Measurements from ENCODE around the gene C11orf87. TPM values are rescaled to one million over a fixed set of nuclear protein-coding genes. Genes with fewer than 3 reads are reported as not detected.

Gene C11orf87
- under 1 TPM; 0.08 to 0.19 TPM for total RNA-seq
- 0.07 TPM for polyA plus RNA-seq (ENCODE audit: insufficient read depth, low read depth, low replicate concordance)
- long read RNA-seq, donor 1 = 0 reads
- long read RNA-seq, donor 2 = 0 reads

DNA sequence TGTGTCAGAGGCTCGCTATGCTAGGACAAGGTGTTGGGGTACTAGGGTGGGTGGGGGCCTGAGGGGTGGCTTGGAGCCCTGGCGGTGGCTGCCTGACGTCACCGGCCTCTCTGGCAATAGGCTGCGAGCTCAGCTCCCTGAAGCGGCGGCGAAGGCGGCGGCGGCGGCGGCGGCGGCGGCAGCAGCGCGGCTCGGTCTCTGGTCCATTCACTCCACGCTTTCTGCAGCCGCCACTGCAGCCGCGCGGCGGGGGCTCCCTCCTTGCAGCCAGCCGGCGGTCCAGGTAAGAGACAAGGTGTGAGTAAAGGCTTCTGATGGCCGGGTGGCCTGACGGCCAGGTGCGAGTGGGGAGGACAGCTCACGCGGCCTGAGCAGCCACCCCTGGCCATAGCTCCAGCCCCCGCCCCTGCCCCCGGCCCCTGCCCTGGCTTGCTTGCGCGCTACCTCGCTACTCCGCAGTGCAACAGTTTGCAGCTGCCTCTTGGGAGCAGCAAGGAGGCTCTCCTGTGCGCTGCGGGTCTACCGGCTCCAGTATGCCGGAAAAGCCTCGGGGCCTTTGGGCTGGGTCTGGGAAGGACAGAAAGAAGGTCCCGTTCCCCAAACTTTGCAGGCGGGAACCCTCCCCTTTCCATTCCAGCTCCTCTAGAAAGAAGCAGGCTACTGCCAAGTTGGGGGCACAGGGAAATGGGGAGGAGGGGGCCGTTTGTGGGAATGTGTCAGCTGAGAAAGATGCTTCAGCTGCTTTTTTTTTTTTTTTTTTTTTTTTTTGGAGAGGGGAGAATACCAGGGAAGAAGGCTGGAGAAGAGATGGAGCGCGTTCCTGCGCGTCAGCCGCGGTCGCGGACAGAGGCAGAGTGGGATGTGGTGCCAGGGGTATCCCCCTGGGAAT lies at the start of gene C11orf87:
Gene C11orf87 (plus strand): TSS at position 210 of the 889 bp plus-strand sequence. CDS start 1,444 bp downstream, outside the sequence.
- H3K9me3 ChIP-seq = no peaks in the 10 kb centered on the region
- H3K4me3 ChIP-seq = peak within 1 kb of the TSS; percentile 6 to 42
- WGBS, 2 donors = 1% methylated on average over 44 to 52 of the region's 54 CpGs
- TF ChIP-seq CTCF (IDR thresholded peaks at IDR 0.05) (no peak), POLR2A (IDR thresholded peaks at IDR 0.05) (no peak)
- H3K36me3 ChIP-seq (ENCODE audit: low read depth, missing control alignments) = no peaks in the 10 kb centered on the region
- H3K27ac ChIP-seq = no peak within 1 kb of the TSS
- H3K27me3 ChIP-seq = no peaks in the 10 kb centered on the region
- no peak for DNase-seq
- intact Hi-C loops (cut with DNase I; ENCODE audit: low total_unique reads) = no loop called here
- H3K4me1 ChIP-seq = peaks cover 8% of the 10 kb centered on the region

DNA sequence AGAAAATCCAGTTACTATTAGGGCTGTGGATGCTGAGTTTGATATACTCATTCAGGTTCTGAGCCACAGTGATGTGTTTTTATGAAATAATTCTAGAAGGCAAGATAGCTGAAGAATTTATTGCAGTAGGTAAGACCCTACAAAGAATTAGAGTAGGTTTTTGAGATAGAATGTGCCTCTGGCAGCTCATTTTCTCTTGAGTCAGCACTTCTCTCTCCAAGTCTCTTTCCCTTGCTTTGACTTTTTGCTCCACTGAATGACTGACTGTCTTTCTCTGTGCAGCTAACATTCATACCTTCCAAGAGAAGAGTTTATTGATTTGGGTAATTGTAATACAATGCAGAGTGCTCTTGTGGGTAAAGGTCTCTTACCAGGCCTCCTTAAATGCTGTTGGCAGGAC lies 48.0 kb upstream of the C11orf87 start:
- peaks cover 4% of the 10 kb centered on the region for H3K4me1 ChIP-seq
- H3K9me3 ChIP-seq = no peaks in the 10 kb centered on the region
- no peak for DNase-seq
- H3K4me3 ChIP-seq = no peak overlapping the region
- TF ChIP-seq POLR2A (IDR thresholded peaks at IDR 0.05) = no peak
- no peaks in the 10 kb centered on the region for H3K27me3 ChIP-seq
- H3K27ac ChIP-seq = no peak overlapping the region
- no peaks in the 10 kb centered on the region for H3K36me3 ChIP-seq (ENCODE audit: low read depth, missing control alignments)
- intact Hi-C loops (cut with DNase I; ENCODE audit: low total_unique reads) = no loop called here

- whole genome bisulfite sequencing, 2 donors = 84 to 86% methylated on average over 4 of the region's 4 CpGs
- H3K27ac ChIP-seq = no peak overlapping the region
- H3K9me3 ChIP-seq = no peaks in the 10 kb centered on the region
Measured at GRCh38 chr11:109374441-109374840, 47.5 kb upstream of the C11orf87 start.

DNA sequence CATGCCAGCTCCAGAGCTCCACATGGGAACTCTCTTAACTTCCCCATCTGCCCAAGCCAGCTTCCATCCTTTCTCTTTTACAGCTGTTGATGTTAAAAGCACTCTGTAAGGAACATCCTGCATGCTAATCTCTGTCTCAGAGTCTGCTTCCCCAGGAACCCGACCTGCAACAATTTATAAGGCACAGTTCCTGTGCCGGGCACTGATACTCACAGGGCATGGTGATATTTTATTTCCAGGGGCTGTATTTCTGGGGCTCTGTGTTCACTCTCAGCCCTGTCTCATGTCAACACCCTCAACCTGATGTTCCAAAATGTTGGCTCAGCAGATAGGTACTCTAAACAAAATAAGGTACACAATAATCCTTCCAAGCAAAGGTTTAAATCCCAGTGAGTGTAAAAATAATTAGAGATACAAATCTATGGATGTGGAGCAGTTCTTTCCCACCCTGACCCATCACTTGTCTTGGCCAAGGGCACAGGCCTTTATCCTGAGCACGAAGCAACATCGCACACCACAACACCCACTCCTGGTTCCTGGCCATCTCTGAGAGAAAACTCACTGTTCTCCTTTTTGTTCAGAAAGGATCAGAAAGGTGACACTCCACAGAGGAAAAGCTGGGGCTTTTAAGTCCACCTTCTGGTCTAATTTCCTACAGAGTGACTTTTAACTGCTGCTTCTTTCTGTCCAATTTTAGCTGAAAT lies 44.8 kb upstream of the C11orf87 start:
- Histone ChIP-seq H3K27ac (no peak overlapping the region), H3K9me3 (no peaks in the 10 kb centered on the region), H3K4me3 (no peak overlapping the region), H3K36me3 (ENCODE audit: low read depth, missing control alignments) (no peaks in the 10 kb centered on the region), H3K27me3 (no peaks in the 10 kb centered on the region), H3K4me1 (peaks cover 4% of the 10 kb centered on the region)
- DNase-seq = no peak
- intact Hi-C loops (cut with DNase I; ENCODE audit: low total_unique reads) = no loop called here
- WGBS, 2 donors = 42 to 59% methylated on average over 4 of the region's 4 CpGs
- TF ChIP-seq POLR2A (IDR thresholded peaks at IDR 0.05) (no peak), CTCF (IDR thresholded peaks at IDR 0.05) (no peak)

More at GRCh38 chr11:109374441-109374840, 47.5 kb upstream of the C11orf87 start:
- Histone ChIP-seq H3K27me3 (no peaks in the 10 kb centered on the region), H3K4me3 (no peak overlapping the region), H3K4me1 (peaks cover 4% of the 10 kb centered on the region), H3K36me3 (ENCODE audit: low read depth, missing control alignments) (no peaks in the 10 kb centered on the region)
- no peak for DNase-seq
- intact Hi-C loops (cut with DNase I; ENCODE audit: low total_unique reads) = no loop called here
- no peak for TF ChIP-seq POLR2A (IDR thresholded peaks at IDR 0.05)
- TF ChIP-seq CTCF (IDR thresholded peaks at IDR 0.05) = no peak

GRCh38 chr11:109378034-109378433 lies 44.0 kb upstream of the C11orf87 start:
- Histone ChIP-seq H3K27me3 (no peaks in the 10 kb centered on the region), H3K36me3 (ENCODE audit: low read depth, missing control alignments) (no peaks in the 10 kb centered on the region), H3K4me3 (no peak overlapping the region), H3K27ac (no peak overlapping the region), H3K4me1 (peaks cover 4% of the 10 kb centered on the region), H3K9me3 (no peaks in the 10 kb centered on the region)
- intact Hi-C loops (cut with DNase I; ENCODE audit: low total_unique reads) = no loop called here
- no peak for DNase-seq
- TF ChIP-seq POLR2A (IDR thresholded peaks at IDR 0.05) = no peak
- no peak for TF ChIP-seq CTCF (IDR thresholded peaks at IDR 0.05)
